ENCODE measurements around the gene HMG20A.
A peak's percentile ranks its signal among the peaks of the same experiment; 100 is the strongest.
"Not testable (repeated sequence)": the region's sequence is repeated elsewhere in the genome, so short reads cannot be mapped to it uniquely, and the experiment has no call there.

HMG20A gene

DNA sequence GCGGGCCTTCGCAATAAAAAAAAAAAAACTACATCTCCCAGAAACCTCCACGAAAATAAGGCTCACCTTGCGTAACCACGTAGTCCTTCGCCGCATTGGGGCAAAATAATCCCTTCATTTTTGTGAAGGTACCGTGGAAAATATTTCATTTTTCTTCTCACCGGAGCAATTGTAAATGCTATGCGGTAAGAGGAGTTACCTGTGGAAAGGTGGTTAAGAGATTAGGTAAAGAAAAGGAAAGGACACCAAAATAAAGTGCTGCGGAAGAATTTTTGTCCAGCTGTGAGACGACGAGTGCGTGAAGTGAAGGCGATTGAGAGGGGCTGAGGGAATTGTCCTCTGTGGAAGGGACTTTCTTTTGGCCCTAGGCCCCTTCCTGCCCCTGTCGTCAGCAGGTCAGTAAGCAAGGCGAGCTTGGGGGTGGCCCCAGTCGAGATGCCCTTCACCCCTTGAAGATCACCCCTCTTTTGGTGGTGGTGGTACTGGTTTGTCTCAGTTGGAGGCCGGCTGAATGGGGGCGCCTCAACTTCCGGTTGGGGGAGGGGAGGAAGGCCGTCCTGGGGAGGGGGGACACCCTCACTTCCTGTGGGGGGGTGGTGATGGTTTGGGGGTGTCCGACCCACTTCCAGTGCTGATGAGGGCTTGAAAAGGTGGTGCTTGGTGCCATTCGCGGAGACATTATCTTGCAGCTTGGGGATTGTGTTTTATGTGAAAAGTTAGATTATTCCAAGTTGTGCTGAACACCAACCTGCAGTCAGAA lies at the start of gene HMG20A:
TSS of gene HMG20A (plus strand) at position 279 of the 760 bp plus-strand sequence. CDS start 37,520 bp downstream, outside the sequence.
- peak; percentile 83 for DNase-seq

DNA sequence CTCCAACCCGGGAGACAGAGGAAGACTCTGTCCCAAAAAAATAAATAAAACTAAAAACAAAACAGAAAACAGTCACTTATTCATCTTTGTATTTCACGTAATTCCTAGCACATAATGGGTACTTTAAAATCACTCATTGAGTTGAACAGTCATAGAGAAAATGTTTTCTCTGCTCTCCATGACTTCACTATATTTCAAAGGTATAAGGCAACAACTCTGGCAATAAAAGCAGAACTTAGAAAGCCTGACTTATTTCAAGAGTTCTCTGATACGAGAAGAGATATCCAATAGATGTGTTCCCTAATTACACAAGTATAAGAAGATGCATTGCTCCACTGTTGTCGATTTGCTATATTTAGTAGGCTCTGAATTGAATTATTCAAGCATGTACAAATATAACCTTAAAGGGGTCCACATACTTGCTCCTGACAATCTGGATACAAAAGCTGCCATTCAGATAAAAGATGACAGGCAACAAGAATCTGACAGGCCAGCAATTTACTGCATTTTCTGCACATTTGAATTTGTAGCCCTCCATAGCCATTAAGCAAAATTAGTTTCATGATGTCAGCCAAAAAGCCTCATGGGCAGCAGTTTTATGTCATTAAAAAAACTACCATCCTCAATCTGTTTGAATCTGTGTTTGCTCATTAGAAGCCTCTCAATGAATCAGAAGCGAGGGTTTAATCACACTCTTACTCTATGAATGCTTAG lies 48.7 kb upstream of the HMG20A start:
- no peak for DNase-seq

DNA sequence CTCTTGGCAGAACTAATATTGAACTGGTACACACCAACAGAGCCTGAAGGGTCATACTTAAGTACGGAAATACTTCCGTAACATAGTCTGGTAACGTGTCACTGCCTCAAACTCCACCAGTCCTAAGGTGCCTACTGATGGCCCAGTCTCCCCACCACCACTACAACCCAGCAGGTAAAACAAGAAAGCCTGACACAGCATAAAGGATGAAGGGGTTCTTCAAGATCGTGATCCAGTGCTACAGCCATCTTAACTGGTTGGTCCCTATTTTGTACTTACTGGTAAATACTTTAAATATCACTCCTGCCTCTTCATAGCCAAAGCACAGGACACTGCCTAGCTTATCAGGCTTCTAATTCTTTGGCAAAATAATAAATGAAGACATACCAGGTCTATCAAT lies 47.2 kb upstream of the HMG20A start:
- no peak for DNase-seq

DNA sequence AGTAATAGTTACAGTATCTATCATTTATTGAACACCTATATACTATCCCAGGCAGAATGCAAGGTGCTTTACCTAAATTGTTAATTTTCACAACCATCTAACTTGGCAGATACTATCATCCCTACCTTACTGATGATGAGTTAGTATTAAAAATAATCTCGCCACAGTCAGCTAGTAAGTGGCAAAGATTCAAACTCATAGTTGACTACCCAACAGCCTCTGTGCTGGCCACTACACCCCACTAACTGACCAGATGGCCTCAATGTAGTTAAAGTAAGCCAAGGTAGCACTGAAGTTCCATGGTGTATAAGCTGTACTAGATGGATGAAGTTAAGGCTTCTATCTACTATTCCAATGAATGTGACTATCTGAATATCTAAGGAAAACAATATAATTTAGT lies 45.6 kb upstream of the HMG20A start:
- no peak for DNase-seq

DNA sequence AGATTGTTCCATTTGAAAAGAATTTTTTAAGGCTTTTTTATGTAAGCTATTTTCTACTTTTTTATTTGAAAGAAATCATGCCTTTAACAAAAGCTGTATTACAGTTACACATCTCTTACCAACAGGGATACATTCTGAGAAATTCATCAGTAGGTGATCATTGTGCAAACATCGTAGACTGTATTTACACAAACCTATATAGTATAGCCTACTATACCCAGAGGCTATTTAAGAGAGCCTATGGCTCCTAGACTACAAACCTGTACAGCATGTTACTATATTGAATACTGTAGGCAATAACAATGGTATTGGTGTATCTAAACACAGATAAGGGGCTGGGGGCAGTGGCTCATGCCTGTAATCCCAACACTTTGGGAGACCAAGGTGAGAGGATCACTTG lies 43.9 kb upstream of the HMG20A start:
- DNase-seq = no peak

- no peak for DNase-seq
These were observed 40.7 kb upstream of the HMG20A start for GRCh38 chr15:77380033-77380432.

DNA sequence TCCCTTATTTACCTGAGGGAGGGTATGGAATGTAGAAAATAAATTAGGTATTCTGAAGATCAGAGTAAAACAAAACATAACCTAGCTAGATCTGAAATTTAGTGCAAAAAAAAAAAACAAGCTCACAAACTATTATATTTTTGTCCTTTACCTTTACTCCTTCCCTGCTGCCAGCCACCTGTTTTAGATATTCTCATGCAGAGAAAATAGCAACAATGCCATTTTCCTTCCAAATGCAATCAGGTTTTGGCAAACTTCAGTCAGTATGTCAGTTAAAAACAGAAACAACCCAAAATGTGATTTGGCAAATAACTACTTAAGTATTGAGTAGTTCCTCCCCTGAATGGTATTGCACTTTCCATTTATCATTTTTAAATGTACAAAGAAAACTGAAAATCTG lies 36.6 kb upstream of the HMG20A start:
- no peak for DNase-seq

DNA sequence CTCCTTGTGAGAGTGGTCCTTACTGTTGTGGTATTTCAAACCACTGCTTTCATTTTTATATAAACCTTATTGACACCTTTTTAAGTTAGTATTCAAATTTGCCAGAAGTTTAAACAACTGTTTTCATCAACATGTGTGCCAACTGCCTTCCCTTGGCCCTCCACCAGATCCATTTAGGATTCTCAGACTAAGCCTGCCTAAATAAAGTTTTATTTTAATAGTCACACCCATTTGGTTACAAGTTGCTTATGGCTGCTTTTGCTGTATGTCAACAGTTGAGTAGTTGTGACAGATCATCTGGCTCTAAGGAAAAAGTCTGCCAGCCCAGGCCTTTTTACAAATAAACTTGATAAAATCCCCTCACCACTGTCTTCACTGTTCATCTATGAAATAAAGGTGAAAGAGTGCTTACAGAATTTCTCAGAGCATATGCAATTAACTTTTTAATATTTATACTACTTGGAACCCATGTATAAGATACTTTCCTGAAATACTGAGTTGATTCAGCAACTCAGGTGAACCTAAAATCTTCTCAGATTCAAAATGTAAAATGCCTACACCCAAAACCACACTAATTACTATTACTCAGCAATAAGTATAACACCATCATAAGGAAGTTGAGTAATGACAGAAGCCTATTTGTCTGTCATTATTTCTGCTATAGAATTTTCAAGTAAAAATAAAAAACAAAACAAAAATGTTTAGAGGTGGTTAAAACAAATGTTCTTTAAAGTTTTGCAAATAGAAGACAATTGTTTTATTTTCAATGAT lies 35.9 kb upstream of the HMG20A start:
- DNase-seq = no peak

GRCh38 chr15:77386626-77387025 lies 34.1 kb upstream of the HMG20A start:
- DNase-seq = no peak

DNA sequence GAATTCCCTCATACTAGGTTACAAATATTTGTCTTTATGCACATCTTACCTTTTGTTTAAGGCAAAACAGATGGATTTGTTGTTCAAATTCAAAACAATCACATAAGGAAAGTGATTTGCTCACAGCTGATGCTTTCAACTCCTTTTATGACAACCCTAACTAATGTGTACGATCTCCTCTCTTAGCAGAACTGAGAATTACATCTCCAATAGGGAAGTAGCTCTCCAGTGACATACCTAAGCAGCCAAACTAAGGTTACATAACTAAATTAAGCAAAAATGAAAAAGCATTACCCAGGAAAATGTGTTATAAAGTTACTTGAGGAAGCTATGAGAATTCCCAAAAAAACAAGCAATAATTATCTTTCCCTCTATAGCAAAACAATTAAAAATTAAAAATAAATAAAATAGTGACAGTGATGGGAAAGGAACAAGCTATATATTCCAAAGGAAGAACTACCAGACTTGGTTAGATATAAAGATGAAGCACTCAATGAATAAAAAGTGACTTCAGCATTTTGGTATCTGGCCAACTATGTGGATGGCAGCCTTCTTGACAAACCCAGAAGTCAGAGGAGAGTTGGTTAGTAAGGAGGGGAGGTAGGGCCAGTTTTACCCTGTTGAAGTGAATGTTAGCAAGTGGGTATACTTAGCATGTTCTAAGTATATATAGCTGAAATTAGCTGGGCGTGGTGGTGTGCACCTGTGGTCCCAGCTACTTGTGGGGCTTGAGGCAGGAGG lies 33.2 kb upstream of the HMG20A start:
- DNase-seq = no peak

DNA sequence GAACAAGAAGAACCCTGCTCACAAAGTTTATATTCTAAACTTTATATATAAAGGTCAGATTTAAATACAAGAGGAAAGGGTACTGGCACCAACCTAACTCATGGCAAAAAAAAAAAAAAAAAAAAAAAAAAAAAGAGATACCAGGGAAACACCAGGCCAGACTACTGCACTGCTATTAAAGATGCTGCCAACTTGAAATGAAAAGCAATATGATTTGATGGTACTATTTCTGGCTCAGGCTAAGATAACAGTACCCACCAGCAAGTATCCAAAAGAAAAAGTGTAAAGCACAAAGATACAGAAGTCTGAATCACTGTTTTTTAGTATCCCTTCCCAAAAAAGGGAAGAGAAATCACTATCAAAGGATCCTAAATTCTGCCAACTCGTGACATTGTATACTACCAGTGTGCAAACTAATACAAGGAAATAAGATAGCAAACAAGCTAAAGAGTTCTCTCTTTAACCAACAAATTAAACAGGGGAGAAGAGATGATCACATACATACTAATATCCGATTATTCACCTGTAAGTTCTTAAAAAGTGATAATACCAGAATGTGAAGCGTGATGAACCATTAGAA lies 29.2 kb upstream of the HMG20A start:
- DNase-seq = no peak

- no peak for DNase-seq
These were observed 27.8 kb upstream of the HMG20A start for GRCh38 chr15:77392762-77393470.

DNA sequence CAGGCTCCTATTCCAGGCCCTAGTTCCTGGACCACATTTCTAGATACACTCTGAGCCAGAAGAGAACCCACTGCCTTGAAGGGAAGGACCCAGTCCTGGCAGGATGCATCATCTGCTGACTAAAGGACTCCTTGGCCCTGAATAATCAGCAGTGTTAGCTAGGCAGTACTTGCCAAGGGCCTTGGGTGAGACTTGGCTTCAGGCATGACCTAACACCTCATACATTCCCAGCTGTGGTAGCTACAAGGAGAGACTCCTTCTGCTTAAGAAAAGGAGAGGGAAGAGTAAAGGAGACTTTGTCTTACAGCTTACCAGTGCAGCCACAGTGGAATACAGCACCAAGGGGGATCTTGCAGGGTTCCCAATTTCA lies 27.2 kb upstream of the HMG20A start:
- DNase-seq = no peak

DNA sequence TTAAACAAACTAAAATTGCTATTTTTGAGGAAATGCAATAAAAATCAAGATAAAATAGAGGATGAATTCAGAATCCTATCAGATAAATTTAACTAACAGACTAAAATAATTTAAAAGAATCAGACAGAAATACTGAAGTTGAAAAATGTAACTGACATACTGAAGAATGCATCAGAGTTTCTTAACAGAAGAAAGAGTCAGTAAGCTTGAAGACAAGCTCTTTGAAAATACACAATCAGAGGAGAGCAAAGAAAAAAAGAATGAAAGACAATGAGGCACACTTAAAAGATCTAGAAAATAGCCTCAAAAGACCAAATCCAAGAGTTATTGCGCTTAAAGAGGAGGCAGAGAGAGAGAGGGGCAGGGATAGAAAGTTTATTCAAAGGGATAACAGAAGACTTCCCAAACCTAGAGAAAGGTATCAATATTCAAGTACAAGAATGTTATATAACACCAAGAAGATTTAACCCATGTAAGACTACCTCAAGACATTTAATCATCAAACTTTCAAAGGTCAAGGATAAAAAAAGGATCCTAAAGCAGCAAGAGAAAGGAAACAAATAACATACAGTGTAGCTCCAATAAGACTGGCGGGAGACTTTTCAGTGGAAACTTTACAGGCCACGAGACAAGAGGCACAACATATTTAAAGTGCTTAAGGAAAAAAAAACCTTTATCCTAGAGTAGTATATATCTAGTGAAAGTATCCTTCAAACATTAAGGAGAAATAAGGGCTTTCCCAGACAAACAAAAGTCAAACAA lies 25.5 kb upstream of the HMG20A start:
- DNase-seq = no peak

- no peak for DNase-seq
These were observed 24.0 kb upstream of the HMG20A start for GRCh38 chr15:77396692-77397091.

DNA sequence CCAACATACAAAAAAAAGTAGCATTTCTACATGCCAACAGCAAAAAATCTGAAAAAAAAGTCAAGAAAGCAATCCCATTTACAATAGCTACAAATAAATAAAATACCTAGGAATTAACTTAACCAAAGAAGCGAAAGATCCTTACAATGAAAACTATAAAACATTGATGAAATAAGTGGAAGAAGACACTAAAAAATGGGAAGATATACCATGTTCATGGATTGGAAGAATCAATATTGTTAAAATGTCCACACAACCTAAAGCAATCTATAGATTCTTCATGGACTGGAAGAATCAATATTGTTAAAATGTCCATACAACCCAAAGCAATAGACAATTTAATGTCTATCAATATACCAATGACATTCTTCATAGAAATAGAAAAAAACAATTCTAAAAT lies 21.8 kb upstream of the HMG20A start:
- DNase-seq = no peak

DNA sequence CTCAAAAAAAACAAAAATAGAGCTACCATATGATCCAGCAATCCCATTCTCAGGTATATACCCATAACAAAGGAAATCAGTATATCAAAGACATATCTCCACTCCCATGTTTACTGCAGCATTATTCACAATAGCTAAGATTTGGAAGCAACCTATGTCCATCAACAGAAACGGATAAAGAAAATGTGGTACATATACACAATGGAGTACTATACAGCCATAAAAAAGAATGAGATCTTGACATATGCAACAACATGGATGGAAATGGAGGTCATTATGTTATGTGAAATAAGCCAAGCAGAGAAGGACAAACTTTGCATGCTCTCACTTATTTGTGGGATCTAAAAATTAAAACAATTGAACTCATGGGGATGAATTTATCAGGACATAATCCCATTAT lies 20.4 kb upstream of the HMG20A start:
- no peak for DNase-seq

GRCh38 chr15:77402740-77403379 lies 17.8 kb upstream of the HMG20A start:
- DNase-seq = no peak

- not testable (repeated sequence) for DNase-seq
These were observed 14.4 kb upstream of the HMG20A start for GRCh38 chr15:77406173-77406759.

DNA sequence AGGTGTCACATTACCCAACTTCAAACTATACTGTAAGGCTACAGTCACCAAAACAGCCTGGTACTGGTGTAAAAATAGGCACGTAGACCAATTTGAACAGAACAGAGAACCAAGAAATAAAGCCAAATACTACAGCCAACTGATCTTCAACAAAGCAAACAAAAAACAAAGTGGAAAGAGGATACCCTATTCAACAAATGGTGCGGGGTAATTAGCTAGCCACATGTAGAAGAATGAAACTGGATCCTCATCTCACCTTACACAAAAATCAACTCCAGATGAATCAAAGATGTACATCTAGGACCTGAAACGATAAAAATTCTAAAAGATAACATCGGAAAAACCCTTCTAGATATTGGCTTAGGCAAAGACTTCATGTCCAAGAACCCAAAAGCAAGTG lies 13.8 kb upstream of the HMG20A start:
- no peak for DNase-seq

All from activated CD8-positive, alpha-beta memory T cell treated with anti-CD3 and anti-CD28 coated beads, Interleukin-2, amount 50 U/mL, for 48 hours (primary cell).